Measurements from ENCODE around the gene XPC.
"Not testable (repeated sequence)": the region's sequence is repeated elsewhere in the genome, so short reads cannot be mapped to it uniquely, and the experiment has no call there.

The XPC gene

DNA sequence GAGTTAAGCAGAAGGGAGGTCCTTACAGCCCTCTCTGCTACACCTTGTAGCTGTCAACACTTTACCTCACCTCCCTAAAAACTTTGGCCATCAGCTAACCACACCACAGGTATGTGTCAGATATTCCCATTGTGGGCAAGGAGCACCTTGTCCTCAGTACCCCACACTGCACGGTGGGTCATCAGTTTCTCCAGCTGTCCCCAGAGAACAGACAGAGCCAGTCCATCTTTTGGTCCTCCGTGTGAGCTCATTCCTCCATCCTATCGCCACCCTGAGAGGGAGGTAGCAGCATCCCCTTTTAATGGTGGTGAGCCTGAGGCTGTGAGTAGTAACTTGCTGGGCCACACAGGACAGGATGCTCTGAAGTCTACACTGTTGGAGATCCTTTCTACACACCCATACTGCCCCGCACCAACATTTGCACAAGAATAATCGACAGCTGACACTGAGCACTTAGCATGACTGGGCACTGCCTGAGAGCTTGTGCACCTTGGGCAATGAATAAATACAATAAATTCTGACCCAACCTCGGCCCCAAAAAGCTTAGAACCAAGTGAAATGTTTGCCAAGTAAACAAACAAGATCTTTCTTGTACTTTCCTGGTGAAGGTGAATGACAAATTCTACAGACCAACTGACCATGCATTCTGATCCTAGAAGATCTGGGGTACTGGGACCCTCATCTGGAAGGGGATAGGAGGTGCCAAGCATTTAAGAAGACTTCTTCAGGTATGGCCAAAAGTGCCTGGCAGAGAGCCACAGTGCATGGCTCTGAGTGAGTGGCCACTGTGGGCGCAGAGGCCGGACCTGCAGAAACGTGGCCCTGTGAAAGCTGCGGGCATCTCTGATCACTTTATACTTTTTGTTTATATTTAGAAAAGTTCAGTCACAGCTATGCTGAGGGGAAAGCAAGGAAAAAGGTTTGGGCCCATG is 60.7 kb downstream of the XPC start:
- DNase-seq: no peak

DNA sequence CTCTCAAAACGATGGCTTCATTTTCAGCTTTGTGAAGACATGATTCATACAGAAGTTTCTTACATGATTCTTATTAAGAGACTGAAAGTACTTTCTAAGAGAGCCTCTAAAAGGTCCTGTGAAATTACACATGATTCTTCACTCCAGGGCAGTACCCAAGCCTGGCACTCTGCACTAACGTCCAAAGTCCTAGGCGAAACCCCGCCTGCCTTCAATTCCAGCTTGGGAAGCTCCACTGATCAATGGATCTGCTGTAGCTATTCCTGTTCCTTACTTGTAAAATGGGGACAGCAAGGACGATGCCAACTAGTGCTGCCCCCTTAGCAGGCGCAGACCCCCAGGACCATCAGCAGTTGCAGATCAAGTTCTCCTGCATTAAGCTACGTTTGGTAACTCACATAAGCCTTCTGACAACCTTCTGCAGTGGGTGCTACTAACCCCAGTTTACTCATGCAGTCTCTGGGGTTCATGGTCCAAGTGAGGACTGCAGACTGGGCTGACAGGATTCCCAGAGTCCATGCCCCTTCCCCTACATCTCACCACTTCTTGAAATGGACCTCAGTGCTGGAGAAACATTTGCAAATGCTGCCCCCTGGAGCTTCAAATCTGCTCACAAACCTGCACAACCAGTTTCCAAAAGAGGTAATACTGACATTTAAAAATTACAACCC is 64.3 kb downstream of the XPC start:
- no peak for DNase-seq

DNA sequence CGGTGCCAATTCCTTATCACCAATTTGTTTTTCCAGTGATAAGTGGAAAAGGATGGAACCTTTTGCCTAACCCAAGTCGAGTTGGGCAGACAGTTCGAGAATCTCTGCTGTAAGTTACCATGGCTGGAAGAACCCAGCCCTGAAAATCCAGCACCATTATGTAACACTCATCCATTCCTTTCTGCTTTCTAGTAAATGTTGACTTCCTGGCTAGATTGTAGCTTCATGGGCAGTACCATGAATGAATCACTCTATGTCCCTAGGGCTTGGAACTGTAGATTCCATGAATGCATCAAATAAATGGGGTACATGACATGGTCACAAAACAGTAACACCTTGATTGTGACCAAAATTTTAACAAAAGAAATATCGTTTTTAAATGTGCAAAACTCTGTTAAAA is 67.7 kb downstream of the XPC start:
- no peak for DNase-seq

DNA sequence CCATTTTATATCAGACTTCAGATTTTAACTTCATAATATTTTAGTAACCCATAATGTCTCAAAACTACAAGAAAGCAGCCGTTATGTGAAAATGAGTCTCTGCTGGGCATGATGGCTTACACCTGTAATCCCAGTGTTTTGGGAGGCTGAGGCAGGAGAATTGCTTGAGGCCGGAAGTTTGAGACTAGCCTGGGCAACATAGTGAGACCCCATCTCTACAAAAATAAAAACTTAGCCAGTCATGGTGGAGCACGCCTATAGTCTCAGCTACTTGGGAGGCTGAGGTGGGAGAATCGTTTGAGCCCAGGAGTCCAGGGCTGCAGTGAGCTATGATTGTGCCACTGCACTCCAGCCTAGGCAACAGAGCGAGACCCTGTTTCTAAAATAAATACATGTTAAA is 68.6 kb downstream of the XPC start:
- DNase-seq: not testable (repeated sequence)

DNA sequence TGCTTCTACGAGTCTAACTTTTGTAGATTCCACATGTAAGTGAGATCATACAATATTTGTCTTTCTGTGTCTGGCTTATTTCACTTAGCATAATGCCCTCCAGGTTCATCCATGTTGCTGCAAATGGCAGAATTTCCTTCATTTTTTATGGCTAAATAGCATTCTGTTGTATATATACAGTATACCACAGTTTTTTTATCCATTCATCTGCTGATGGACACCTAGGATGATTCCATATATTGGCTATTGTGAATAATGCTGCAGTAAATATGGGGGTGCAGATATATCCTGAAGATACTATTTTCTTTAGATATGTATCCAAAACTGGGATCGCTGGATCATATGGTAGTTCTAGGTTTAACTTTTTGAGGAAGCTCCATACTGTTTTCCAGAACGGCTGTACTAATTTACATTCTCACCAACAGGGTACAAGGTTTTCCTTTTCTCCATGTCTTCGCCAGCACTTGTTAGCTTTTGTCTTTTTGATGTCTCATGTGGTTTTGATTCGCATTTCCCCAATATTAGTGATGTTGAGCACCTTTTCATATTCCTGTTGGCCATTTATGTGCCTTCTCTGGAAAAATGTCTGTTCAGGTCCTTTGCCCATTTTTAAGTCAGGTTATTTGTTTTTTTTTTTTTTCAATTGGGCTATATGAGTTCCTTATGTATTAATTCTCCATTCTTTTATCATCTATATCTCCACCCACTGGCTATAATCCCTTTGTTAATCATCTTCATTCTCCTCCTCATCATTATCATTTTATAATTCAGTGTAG is 80.6 kb downstream of the XPC start:
- no peak for DNase-seq

DNA sequence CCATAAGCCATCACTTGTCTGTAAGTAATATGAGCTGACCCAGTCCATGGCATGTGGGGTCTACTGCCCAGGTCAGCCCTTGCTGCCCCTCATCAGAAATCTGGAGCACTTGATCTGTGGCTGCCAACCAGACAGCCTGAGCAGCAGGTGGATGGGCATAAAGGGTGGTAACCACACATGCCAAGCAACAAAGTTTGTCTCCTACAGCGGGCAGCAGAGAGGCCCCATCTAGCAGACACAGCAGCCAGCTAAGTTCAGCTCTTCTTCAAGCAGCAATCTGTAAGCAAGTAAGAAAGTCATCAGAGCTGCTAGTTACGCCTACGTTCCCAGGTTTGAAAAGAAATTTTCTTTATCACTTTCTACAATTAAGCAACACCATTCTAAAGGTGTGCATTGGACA is 81.7 kb downstream of the XPC start:
- DNase-seq: no peak
